ENCODE measurements around the gene MIGA2. TPM values are rescaled to one million over a fixed set of nuclear protein-coding genes. Genes with fewer than 3 reads are reported as not detected.

The MIGA2 gene
- total and polyA plus RNA-seq, 9 of the 15 experiments (the other 6 are each of a cell fraction or from before 2014, with no cell fraction given), result 0.15 to 54.1 (median 18.0) TPM

DNA sequence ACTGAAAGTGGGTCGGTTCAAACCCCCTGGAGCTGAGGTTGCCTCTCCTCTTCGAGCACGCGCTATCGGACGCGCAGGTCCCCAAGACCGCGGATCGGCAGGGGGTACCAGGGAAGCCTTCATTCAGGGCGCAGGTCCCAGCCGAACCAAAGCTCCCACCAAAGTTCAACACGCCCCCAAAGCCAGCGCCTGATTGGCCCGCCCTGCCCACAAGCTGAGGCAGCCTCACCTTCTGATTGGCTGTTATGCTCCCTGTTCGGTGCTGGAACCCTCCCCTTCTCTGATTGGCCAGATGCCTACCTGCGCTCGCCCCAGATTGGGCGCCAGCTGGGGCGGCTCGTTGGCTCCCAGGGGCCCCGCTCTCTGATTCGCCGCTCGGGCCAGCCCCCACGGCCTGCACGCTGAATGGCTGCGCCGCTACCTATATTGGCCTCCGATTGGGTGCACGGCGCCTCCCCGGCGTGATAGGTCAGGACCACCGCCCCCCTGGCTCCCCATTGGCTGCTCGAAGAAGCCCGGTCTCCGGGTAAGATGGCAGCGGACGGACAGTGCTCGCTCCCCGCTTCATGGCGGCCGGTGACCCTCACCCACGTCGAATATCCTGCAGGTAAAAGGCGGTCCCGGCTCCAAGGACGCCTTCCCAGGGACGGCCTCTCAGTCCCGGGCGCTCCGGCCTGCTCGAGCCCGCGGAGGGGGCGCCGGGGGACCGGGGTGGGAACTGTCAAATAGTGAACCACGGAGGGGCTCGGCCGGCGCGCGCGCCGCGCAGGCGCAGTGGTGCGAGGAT is 44.4 kb downstream of the MIGA2 start, which contains the start of gene DOLPP1 (continued):
- TF ChIP-seq, protein P1, sequence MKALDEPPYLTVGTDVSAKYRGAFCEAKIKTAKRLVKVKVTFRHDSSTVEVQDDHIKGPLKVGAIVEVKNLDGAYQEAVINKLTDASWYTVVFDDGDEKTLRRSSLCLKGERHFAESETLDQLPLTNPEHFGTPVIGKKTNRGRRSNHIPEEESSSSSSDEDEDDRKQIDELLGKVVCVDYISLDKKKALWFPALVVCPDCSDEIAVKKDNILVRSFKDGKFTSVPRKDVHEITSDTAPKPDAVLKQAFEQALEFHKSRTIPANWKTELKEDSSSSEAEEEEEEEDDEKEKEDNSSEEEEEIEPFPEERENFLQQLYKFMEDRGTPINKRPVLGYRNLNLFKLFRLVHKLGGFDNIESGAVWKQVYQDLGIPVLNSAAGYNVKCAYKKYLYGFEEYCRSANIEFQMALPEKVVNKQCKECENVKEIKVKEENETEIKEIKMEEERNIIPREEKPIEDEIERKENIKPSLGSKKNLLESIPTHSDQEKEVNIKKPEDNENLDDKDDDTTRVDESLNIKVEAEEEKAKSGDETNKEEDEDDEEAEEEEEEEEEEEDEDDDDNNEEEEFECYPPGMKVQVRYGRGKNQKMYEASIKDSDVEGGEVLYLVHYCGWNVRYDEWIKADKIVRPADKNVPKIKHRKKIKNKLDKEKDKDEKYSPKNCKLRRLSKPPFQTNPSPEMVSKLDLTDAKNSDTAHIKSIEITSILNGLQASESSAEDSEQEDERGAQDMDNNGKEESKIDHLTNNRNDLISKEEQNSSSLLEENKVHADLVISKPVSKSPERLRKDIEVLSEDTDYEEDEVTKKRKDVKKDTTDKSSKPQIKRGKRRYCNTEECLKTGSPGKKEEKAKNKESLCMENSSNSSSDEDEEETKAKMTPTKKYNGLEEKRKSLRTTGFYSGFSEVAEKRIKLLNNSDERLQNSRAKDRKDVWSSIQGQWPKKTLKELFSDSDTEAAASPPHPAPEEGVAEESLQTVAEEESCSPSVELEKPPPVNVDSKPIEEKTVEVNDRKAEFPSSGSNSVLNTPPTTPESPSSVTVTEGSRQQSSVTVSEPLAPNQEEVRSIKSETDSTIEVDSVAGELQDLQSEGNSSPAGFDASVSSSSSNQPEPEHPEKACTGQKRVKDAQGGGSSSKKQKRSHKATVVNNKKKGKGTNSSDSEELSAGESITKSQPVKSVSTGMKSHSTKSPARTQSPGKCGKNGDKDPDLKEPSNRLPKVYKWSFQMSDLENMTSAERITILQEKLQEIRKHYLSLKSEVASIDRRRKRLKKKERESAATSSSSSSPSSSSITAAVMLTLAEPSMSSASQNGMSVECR (CRISPR knock-in tag; IDR thresholded peaks at IDR 0.05), result peak; percentile 90
- TF ChIP-seq RBM25 (IDR thresholded peaks at IDR 0.05; ENCODE audit: low read depth, low read length, severe bottlenecking) (peak; percentile 100), ZNF134 (CRISPR knock-in tag; conservative IDR thresholded peaks at IDR 0.05) (0 out of 2 replicates have a peak, but pooled peaks have one; percentile 42), POLR2AphosphoS5 (IDR thresholded peaks at IDR 0.05; ENCODE audit: control insufficient read depth, insufficient read depth, low read depth, low read length) (peak; percentile 81), ZNF311 (CRISPR knock-in tag; IDR thresholded peaks at IDR 0.05) (peak; percentile 91), POLR3A (IDR thresholded peaks at IDR 0.05; ENCODE audit: borderline replicate concordance, extremely low read depth, insufficient read depth, insufficient read length) (no peak), TAF7 (tag; IDR thresholded peaks at IDR 0.05) (peak; percentile 77; the same call in 1 of the 2 replicates), MTA1 (IDR thresholded peaks at IDR 0.05; ENCODE audit: borderline replicate concordance) (peak; percentile 29; the same call in 1 of the 2 replicates), ZNF347 (CRISPR knock-in tag; IDR thresholded peaks at IDR 0.05; ENCODE audit: low read depth) (peak; percentile 80; the same call in 1 of the 2 replicates), NR2C1 (IDR thresholded peaks at IDR 0.05) (no peak), NR2C1 (tag; IDR thresholded peaks at IDR 0.05) (0 out of 2 replicates have a peak, but pooled peaks have one; percentile 50), RFX5 (IDR thresholded peaks at IDR 0.05; ENCODE audit: low read depth, low read length) (peak; percentile 88), ZNF644 (tag; IDR thresholded peaks at IDR 0.05; ENCODE audit: low read depth) (peak; percentile 98), SUPT5H (IDR thresholded peaks at IDR 0.05) (peak; percentile 95), KLF1 (tag; IDR thresholded peaks at IDR 0.05) (0 out of 2 replicates have a peak, but pooled peaks have one; percentile 43), FOXM1 (IDR thresholded peaks at IDR 0.05; ENCODE audit: low read depth) (peak; percentile 48; the same call in 1 of the 2 replicates), FOXM1 (CRISPR knock-in tag; IDR thresholded peaks at IDR 0.05; ENCODE audit: low read depth) (no peak)
- TF ChIP-seq, protein P2, sequence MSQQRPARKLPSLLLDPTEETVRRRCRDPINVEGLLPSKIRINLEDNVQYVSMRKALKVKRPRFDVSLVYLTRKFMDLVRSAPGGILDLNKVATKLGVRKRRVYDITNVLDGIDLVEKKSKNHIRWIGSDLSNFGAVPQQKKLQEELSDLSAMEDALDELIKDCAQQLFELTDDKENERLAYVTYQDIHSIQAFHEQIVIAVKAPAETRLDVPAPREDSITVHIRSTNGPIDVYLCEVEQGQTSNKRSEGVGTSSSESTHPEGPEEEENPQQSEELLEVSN (IDR thresholded peaks at IDR 0.05; ENCODE audit: borderline replicate concordance in 1 of 2, extremely low read depth in 1 of 2, insufficient read depth in 1 of 2, insufficient read length in 1 of 2, low read depth in 1 of 2, low read length in 1 of 2, poor library complexity in 1 of 2, severe bottlenecking in 1 of 2), result peak in 1 of 2 experiments; percentile 60
- TF ChIP-seq, protein P3, sequence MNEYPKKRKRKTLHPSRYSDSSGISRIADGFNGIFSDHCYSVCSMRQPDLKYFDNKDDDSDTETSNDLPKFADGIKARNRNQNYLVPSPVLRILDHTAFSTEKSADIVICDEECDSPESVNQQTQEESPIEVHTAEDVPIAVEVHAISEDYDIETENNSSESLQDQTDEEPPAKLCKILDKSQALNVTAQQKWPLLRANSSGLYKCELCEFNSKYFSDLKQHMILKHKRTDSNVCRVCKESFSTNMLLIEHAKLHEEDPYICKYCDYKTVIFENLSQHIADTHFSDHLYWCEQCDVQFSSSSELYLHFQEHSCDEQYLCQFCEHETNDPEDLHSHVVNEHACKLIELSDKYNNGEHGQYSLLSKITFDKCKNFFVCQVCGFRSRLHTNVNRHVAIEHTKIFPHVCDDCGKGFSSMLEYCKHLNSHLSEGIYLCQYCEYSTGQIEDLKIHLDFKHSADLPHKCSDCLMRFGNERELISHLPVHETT (CRISPR knock-in tag; conservative IDR thresholded peaks at IDR 0.05 in 1 of 2, IDR thresholded peaks at IDR 0.05 in 1 of 2), result peak in 1 of 2 experiments; percentile 98; a peak in 2 of 4 replicates
